Astrocyte (in vitro differentiated cells and primary cell): ENCODE data around the gene GAPT.

ENCODE experiments used
- CTCF ChIP-seq: IDR thresholded peaks from 2 replicates; pipeline ENCODE4 v1.5.1; 2011; ENCODE audit warnings: low read depth, mild to moderate bottlenecking, inconsistent platforms, low read length, moderate library complexity; ENCODE audit not compliant: insufficient read depth
- EZH2 ChIP-seq: IDR thresholded peaks from 2 replicates; pipeline ENCODE4 v1.6.1; 2012; ENCODE audit warnings: mild to moderate bottlenecking, low read length, inconsistent platforms; ENCODE audit not compliant: insufficient read depth

GRCh38 chr5:58491216-58491892 lies at the start of gene GAPT:
- TF ChIP-seq CTCF (no peak), EZH2 (no peak)
